GM21381 (cell line): Measurements from ENCODE around the gene PCDH15.

Experiments used
- ATAC-seq: cut with Tn5 transposase; IDR thresholded peaks from one replicate; pipeline ENCODE4 v1.9.1; 2021; ENCODE audit warnings: mild to moderate bottlenecking, moderate library complexity; ENCODE audit not compliant: unreplicated experiment

Gene PCDH15

DNA sequence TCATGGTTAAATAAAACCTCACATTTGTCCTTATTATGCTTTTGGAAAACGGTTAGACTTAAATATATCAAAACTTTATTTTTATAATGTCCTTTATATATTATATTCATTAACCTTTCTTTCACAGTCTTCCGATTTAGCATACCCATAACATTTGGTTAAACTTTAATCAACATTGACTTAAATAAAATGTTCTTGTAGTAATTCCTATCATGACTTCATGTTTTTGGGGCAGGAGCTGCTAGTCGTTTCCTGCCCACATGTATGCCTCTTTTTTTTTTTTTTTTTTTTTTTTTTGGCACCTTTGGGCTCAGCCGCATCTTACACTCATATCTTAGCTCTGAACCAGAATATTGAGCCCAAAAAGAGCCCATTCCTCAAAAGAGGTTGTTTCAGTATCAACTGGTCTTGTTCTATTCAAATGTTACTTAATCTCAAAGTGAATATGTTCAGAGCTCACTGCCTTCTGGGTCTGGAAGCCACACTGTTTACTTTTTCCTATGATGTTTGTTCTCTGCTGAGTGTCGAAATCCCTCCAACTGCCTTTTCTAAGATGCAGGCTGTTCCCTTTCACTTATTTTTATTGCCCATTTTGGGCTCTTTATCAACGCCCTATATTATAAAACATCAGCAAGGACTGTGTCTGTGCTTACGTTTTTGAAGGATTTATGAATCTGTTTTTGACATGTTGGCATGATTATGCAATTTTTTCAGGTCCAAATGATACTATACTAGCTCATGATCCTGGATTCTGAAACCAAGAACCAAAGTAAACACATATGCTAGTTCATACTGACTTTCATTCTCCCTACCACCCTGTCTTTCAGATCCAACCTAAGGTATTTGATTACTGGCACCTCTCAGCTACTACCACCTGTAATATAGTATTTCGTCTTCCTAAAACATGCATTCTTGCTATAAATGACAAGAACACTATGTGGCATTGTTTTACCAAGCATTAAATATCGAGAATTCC lies 914.4 kb downstream of the PCDH15 start:
- ATAC-seq: no peak

DNA sequence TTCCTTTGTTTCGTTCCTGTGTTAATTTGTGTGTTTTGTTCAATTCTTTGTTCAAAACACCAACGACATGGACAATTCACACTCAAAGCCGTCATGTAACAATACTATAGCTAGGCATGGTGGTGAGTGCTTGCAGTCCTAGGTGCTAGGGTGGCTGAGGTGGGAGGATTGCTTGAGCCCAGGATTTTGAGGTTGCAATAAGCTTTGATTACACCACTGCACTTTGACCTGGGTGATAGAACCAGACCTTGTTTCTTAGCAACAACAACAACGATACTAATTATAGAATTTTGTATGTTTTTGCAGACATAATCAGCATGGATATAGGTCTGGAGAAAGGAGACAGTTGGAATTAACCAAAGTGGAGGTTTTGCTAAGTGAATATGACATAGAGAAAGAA lies 936.2 kb downstream of the PCDH15 start:
- no peak for ATAC-seq

DNA sequence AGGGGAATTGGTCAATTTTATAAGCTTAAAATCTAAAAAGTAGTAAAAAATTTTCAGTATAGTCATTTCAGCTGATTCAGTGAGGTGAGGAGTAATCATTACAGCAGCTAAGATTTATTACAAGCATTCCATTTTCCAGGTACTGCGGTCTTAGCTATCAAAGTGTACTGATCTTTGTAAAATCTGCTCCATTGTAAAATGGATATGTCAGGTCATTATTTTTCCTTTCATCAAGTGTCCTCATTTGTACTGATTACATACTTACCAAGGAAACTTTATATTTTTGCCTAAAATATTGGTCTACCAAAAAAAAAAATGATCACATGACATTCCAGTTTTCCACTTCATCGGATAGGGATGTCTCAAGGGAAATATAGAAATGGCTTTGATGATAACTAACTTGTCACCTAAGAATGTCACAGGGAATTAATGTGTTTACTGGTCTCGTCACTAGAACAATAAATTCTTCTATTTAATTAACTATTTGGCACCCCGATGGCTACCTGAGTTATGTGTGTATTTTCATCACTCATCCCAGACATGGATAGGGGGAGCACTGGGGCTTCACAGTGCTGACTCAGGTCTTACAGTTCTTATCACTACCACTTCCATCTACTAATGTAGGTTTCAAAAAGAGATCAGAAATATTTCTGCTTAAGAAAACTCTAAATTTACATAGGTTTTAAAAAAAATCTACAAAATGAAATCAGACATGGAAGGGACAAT lies 948.4 kb downstream of the PCDH15 start:
- ATAC-seq: no peak

DNA sequence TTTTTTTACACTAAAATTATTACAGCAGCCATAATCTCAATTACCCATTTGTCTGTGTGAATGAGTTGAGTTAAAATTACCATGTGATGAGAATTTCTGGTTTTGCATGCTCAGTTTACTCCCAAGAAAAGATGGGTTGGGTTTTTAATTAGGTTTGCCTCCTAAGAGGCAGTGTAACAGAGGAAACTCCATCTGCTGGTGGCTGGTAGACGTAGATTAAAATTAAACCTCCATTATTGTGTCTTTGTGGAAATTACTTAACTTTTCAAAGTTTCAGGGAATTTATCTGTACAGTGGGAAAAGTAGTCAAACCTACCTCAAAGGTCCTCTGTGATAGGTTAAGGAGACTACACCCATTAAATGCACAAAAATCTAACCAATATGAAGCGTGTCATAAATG lies 954.2 kb downstream of the PCDH15 start:
- ATAC-seq: no peak

DNA sequence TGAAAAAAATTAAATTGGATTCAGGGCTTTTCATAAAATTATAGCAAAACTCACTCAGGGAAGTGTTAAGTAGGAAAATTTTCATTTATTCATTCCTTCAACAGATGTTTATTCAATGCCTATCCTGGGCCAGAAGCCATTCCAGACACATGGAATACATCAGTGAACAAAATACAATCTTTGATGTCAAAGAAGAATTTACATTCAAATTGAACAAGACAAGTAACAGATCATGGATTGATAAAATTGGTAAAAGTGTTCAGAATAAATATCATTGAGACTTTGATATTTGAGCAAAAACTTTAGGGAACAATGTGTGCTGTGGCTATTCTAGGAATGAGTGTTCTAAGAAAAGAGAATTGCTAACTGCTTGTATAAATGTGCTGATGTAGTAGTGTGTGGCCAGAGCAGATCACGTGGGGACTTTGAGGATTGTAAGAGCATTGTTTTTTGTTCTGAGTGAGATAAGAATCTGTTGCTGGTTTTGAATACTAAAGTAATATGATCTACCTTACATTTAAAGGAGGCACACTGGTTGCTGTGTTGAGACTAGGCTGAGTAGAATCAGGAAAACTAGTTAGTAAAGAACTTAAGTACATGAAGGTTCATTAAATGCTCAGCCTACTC lies 957.2 kb downstream of the PCDH15 start:
- no peak for ATAC-seq

DNA sequence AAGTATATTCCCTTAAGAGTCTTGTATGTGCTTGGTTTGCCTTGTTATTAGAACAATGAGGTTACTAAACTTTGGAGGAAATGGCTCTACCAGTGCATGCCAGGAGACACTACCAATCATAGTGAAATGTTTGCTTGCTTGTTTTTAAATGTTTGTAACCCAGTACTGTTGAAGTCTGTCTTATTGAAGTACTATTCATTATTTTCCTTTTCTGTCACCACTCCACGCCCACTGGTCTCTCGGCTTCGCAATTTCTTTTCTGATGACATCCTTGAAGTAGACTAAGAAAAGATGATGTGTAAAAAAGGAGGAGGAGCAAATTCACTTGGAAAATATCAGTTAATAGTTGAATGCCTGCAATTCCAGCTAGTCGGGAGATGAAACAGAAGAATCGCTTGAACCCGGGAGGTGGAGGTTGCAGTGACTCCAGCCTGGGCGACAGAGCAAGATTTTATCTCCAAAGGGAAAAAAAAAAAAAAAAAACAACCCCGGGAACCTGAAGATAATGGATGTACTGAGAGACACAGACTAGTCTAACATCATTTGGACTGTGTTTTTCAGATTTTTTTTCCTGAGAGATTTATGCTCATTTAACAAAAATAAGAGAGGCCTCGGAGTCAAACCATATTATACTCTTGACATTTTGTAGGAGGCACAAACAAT lies 959.4 kb downstream of the PCDH15 start:
- ATAC-seq: no peak

DNA sequence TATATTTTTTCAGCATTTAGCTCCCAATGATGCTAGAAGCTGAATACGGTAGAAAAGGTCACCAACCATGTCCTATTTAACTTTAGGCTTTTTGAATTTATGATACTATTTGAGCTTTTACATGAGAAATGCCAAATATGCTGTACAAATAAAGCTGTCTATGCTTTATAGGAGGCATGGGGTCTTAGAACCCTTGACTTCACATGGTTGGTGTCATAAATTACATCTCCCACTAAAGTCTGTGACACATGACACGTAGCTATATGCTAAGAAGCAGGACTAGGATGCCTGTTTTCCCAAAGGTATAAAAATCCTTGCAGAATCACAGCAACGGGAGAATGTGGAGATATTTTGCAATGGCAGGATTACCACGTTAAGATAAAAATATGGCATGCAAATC lies 960.4 kb downstream of the PCDH15 start:
- no peak for ATAC-seq

DNA sequence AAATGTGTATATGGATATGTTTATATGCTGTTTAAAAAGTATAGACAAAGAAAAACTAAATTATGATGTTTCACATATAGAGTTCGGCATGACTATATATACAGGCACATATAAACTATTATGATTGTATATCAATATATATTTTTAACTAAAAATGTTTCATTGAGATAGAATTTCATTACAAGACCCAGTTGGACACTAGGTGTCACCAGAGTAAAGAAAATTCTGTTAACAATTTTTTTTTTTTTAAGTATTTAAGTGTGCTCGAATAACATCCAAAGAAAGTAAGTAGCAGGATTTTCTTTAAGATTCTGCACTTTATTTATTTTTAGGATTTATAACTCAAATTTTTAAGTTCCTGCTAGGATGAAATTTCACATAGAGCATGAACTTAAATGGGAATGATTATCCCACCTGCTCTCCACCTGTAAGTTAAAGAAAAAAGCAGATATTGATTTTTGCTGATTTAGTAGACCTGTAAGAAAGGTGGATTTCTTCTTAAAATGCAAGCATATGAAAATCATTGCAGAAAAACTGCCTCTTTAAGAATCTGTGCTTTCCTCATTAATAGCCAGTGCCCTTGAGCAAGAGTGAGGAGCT lies 961.5 kb downstream of the PCDH15 start:
- no peak for ATAC-seq

DNA sequence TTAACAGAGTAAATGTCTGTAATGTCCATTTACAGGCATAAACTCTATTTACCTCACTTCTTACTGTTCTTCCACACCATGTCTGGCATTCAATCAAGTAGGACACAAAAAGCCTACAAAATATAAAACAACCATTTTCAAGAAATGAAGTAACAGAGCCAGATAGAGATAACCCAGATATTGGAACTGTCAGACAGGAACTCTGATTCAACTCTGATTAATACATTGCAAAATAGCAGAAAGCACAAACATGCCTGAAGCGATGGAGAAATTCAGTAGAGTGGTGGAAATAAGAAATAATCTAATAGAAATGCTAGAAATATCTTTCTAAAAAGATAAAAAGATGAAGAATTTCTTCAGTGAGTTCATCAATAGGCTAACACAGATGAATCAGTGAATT lies 964.4 kb downstream of the PCDH15 start:
- no peak for ATAC-seq

DNA sequence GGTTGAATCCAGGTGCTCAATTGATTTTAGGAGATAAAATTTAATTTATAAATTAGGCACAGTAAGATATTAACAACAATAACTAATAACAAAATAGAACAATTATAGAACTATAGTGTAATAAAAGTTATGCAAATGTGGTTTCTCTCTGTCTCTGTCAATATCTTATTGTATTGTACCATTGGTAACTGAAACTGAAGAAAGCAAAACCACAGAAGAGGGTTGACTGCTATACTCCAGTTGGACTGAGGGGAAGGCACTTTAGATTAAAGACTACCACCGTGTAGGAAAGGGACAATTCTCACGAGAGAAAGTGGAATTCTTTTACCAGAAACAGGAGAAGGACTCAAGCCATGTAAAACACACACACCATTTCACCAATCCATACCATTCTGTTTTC lies 967.1 kb downstream of the PCDH15 start:
- no peak for ATAC-seq

DNA sequence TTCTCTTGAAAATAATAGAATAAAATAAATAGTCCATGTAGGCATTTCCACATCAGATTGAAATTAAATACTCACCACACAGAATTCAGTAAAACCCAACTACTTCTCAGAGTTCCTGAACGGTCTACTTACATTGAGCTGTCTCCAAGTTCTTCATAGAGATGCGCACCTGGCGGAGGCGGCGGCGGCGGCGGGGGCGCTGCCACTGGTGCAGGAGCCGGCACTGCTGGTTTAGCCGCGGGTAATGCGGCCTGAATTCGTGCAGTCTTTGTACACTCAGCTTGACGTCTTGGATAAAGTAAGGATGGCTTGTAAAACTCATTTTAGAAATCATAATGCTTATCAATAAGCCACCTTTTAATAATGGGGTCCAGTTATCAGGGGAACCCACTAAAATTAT lies 973.8 kb downstream of the PCDH15 start:
- ATAC-seq: no peak

DNA sequence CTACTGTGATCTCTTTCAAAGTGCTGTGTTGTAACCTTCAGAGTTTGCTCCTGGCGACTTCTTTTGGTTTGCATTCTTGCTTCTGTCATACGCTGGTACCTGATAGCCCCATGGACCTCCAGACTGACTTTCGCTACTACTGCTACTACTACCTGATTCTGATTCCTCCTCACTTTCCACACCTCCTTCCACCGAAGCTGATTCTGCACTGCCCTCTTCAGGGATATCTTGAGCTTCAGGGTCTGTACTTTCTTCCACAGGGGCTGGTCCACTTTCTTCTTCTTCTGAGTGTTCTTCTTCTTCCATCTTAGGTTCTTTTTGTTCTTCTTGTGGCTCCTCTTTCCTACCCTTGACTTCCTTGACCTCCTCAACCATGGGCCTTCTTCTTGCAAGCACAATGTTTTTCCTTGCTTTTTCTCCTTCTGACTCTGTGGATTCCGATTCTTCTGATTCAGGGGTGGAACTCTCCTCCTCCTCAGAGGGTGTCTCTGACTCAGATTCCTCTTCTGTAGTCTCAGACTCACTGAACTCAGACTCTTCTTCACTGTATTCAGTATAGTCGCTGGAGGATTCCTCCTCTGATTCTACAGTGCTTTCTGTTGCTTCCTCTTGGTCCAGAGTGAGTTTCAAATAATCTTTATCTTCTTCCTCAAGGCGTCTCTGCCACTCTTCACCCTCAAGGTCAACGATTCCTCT lies 992.2 kb downstream of the PCDH15 start:
- no peak for ATAC-seq

DNA sequence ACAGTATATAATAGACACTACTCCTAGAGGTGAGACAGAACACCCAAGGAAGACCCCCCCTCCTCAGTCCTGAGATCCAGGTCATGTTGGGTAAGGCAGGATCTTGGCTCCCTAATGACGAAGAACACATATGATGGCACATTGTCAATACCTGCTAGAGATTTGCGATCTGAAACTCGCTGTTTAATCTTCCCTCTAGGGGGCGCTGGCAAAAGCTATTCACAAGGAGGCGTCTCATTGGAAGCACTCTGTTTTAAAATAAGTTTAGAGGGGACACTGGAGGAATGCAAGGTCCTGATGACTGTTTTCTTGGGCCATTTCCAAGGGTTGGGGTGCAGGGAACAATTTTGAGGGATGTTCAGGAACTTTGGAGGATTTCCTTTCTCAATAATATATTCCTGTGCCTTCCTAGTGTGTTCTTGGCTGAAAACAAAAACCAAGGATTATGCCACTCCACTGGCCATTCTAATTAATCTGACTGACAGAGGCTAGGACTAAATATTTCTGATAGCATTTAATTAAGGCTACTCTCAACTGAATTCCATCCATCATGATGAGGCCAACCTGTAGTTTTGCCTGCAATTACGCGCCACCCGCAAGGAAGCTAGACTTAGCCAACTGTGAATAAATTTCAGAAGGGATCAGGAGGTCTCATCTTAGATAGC lies 1014.7 kb downstream of the PCDH15 start:
- no peak for ATAC-seq

DNA sequence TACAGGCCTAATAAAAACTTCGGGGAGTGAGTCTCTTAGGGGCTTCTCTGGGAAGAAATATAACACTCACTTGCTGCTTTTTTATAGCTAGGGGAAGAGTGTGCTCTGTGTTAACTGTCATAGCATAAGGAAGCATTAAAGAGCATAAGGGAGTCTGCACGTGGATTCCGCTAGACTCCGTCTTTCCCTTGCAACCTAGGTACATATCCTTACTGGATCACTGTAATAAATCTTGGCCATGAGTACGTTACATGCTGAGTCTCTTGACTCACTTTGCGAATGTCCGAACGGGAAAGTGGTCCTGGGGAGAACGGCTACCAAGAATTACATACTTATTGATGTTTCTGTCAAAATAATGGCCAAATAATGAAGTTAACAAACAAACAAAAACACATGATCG lies 1029.3 kb downstream of the PCDH15 start:
- no peak for ATAC-seq

DNA sequence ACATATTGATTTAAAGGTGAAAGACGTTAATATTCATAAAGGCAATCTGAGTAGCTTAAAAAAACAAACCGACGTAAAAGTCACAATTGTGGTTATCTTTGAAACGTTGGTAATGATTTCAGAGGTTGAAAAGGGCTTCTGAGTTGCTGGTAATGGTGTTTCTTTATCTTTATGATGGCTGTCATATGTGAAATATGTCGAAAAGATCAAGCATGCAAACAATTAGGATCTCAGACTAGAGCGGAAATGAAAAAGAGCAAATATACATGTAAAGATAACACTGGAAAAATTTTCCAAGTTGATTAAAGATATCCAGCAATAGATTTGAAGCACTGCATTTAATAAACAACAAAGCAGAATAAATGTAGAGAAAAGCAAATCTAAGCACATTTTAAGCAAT lies 1030.1 kb downstream of the PCDH15 start:
- ATAC-seq: no peak

DNA sequence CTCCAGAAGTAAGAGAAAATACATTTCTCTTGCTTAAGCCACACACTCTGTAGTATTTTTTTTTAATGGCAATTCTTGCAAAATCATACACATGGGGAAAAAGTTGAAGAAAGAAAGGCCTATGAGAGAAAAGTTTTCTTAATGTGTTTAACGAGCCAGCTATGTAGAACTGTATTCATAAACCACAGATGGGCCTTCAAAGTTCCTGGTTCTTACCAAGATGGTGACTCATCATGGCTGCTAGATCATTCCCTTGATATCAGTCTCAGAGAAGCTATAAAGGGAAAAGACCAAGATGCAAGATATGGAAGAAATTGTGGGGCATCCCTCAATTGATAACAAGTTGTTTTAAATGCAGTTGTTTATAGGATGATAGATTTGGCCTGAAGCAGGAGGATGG lies 1035.7 kb downstream of the PCDH15 start:
- no peak for ATAC-seq

DNA sequence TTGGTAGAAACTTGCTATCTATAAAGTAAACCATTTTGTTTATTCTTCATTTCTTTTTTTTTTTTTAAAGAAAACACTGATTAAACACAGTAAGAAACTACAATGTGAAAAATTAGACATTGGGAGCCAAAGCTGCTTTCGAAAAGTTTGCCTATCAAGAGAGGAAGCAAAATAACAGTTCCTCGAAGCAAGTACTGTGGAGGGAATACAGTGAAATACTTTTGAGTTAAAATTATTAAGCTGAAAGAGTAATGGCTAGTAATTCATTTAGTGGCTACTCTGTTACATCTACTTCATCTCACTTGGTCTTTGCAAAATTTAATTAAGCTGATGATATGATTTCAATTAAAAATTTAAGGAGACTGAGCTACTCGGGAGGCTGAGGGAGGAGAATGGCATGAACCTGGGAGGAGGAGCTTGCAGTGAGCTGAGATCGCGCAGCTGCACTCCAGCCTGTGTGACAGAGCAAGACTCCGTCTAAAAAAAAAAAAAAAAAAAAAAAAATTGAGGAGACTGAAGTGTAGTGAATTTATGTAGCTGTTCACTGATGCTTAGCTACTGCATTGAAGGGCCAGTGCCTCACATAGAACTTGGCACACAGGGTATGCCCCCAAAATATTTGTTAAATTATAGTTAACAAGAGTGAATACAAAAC lies 1046.3 kb downstream of the PCDH15 start:
- ATAC-seq: no peak
